ENCODE measurements around the gene ARVCF. TPM values are rescaled to one million over a fixed set of nuclear protein-coding genes. Genes with fewer than 3 reads are reported as not detected.
A peak's percentile ranks its signal among the peaks of the same experiment; 100 is the strongest.

The ARVCF gene
- total and polyA plus RNA-seq, 8 donors: 3.5 to 51.3 (median 13.6) TPM

DNA sequence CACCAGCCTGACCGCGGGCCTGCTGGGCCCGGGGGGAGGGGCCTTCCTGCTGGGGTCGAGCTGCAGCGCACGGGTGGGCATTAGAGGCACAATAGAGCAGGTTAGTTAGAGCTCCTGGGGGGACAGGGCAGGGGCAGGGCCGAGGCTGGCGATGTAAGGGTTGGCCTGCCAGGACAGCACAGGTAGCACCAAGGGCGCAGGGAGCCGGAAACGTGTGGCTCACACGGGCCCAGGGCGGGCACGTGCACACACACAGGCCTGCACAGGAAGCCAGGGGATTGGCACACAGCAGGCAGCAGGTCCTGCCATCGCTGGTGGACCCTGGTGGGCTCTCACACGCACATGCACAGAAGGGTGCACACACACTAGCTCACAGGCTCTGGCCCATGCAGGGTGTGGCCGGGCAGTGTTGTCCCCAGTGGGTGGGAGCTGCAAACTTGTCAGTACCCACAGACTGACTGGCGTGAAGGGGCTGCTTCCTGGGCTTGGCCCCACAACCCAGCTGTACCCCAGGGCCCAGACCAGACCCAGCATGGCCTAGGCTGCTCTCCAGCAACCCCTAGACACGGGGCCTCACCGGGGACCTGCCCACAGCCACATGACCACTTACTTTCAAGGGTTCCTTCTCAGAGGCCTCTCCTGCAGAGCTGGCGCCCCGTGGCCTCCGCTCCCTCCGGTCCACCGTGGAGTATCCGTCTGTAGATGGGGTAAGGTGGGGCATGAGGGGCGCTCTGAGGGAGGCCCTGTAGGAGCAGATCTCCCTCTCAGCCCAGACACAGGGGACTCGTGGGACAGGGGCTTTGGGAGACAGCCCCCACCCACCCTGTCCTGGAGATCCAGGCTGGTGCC, 45.1 kb downstream of the ARVCF start:
- intact Hi-C loops (cut with DNase I; ENCODE audit: low total_unique reads): no loop called here
- Histone ChIP-seq H3K4me1 (peaks cover 6 to 65% (median 37%) of the 10 kb centered on the region in 4 donors), H3K36me3 (peaks cover 0 to 71% (median 50%) of the 10 kb centered on the region in 4 donors), H3K27ac (peak overlapping the region in 3 of 5 donors; percentile 27 to 59 (median 54)), H3K9me3 (no peaks in the 10 kb centered on the region), H3K27me3 (no peaks in the 10 kb centered on the region), H3K4me3 (no peak overlapping the region)
- no peak for TF ChIP-seq POLR2AphosphoS5 (IDR thresholded peaks at IDR 0.05)
- no peak for TF ChIP-seq CTCF (IDR thresholded peaks at IDR 0.05)
- no peak for TF ChIP-seq EP300 (IDR thresholded peaks at IDR 0.05)
- no peak for TF ChIP-seq POLR2A (IDR thresholded peaks at IDR 0.05)
- WGBS, 5 donors: 52 to 64% (median 57%) methylated on average over 19 to 28 of the region's 28 CpGs
- DNase-seq: peak in 1 of 2 donors; percentile 40

GRCh38 chr22:19970479-19971275, 45.9 kb downstream of the ARVCF start:
- peak overlapping the region in 4 of 5 donors; percentile 17 to 59 (median 40) for H3K27ac ChIP-seq
- H3K4me3 ChIP-seq: no peak overlapping the region
- H3K27me3 ChIP-seq: no peaks in the 10 kb centered on the region
- WGBS, 5 donors: 39 to 51% (median 40%) methylated on average over 19 to 25 of the region's 25 CpGs
- H3K36me3 ChIP-seq: peaks cover 0 to 79% (median 56%) of the 10 kb centered on the region in 4 donors
- peaks cover 6 to 69% (median 37%) of the 10 kb centered on the region in 4 donors for H3K4me1 ChIP-seq
- no peak for TF ChIP-seq POLR2A (IDR thresholded peaks at IDR 0.05)
- no peak for TF ChIP-seq EP300 (IDR thresholded peaks at IDR 0.05)
- TF ChIP-seq POLR2AphosphoS5 (IDR thresholded peaks at IDR 0.05): peak in 1 of 3 donors; percentile 38
- TF ChIP-seq CTCF (IDR thresholded peaks at IDR 0.05): peak in 5 of 7 experiments; percentile 86 to 99 (median 93)
- intact Hi-C loops (cut with DNase I; ENCODE audit: low total_unique reads): no loop called here
- peak; percentile 74 to 87 for DNase-seq
- H3K9me3 ChIP-seq: no peaks in the 10 kb centered on the region

DNA sequence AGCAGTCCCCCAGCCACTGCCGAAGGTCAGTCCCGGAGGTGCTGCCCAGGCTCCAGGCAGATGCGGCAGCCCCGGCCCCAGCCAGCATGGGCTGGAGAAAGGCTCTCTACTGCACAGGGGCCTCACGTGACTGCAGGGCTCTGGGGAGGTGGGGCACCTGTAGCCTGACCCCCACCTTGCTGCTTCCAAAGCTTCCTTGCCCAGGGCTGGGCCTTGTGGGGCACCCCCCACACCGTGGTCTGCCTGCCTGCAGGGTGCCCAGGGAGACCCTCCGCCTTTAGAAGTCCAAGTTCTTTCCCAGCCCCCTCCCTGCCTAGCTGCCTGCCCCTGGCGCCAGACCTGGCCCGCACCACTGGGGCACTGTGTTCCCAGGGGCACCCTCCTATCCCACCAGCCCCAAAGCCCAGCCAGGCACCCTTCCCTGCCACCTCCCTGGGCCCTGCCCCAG, 46.6 kb downstream of the ARVCF start:
- TF ChIP-seq EP300 (IDR thresholded peaks at IDR 0.05) (no peak), CTCF (IDR thresholded peaks at IDR 0.05) (no peak), POLR2A (IDR thresholded peaks at IDR 0.05) (no peak), POLR2AphosphoS5 (IDR thresholded peaks at IDR 0.05) (no peak)
- Histone ChIP-seq H3K9me3 (no peaks in the 10 kb centered on the region), H3K27me3 (no peaks in the 10 kb centered on the region), H3K4me1 (peaks cover 6 to 71% (median 36%) of the 10 kb centered on the region in 4 donors), H3K36me3 (peaks cover 0 to 85% (median 62%) of the 10 kb centered on the region in 4 donors), H3K4me3 (no peak overlapping the region), H3K27ac (peak overlapping the region in 4 of 5 donors; percentile 17 to 59 (median 37))
- 65 to 78% (median 72%) methylated on average over 6 to 9 of the region's 9 CpGs for WGBS, 5 donors
- intact Hi-C loops (cut with DNase I; ENCODE audit: low total_unique reads): no loop called here
- no peak for DNase-seq
